CD14-positive monocyte (primary cell): ENCODE results near the gene SEL1L3. TPM values are rescaled to one million over a fixed set of nuclear protein-coding genes. Genes with fewer than 3 reads are reported as not detected.

Experiments
- DNase-seq, 3 donors: peaks; one replicate each; pipeline ENCODE4 v3.0.0-alpha.2; 2011 to 2022
- H2AFZ ChIP-seq: 2 replicates; pipeline ENCODE4 v1.6.0; 2012; ENCODE audit warnings: mild to moderate bottlenecking, low read depth, low read length, inconsistent platforms; ENCODE audit not compliant: insufficient read depth, poor library complexity, severe bottlenecking
- H3K27ac ChIP-seq, 2 donors: 1 replicate in 1 of 2; 2 replicates in 1 of 2; pipeline ENCODE4 v1.5.1; 2012 to 2013; ENCODE audit warnings: low read length in 2 of 2, control low read depth in 1 of 2, inconsistent platforms in 1 of 2, low read depth in 1 of 2, mild to moderate bottlenecking in 1 of 2
- H3K27me3 ChIP-seq, 2 donors: one replicate each; pipeline versions ENCODE4 v1.6.0 to v1.6.1; 2011 to 2013; ENCODE audit warnings: low read length in 2 of 2; ENCODE audit not compliant: control insufficient read depth in 2 of 2, insufficient read depth in 2 of 2
- H3K36me3 ChIP-seq, 2 donors: replicated peaks in 1 of 2; 1 replicate in 1 of 2; 2 replicates in 1 of 2; pipeline versions ENCODE4 v1.5.1 to v1.6.1; 2012 to 2013; ENCODE audit warnings: low read length in 2 of 2, control low read depth in 1 of 2, inconsistent platforms in 1 of 2, mild to moderate bottlenecking in 1 of 2; ENCODE audit not compliant: insufficient read depth in 2 of 2, control insufficient read depth in 1 of 2
- H3K4me1 ChIP-seq, 2 donors: 1 replicate in 1 of 2; 2 replicates in 1 of 2; pipeline versions ENCODE4 v1.5.1 to v1.6.1; 2012 to 2013; ENCODE audit warnings: low read length in 2 of 2, control low read depth in 1 of 2, inconsistent platforms in 1 of 2, mild to moderate bottlenecking in 1 of 2, moderate library complexity in 1 of 2; ENCODE audit not compliant: insufficient read depth in 2 of 2, control insufficient read depth in 1 of 2
- H3K4me2 ChIP-seq: replicated peaks from 2 replicates; pipeline ENCODE3; 2012; ENCODE audit warnings: low read length, moderate library complexity, mild to moderate bottlenecking; ENCODE audit not compliant: poor library complexity, severe bottlenecking; ENCODE audit errors: extremely low read depth
- H3K4me3 ChIP-seq, 3 experiments: fragments of 200-600 bp in 1 of 3; sonication (generic) in 1 of 3; replicated peaks in 1 of 3; 1 replicate in 2 of 3; 2 replicates in 1 of 3; pipeline ENCODE4 v1.5.1; 2011 to 2013; ENCODE audit warnings: low read length in 3 of 3, mild to moderate bottlenecking in 3 of 3, control low read depth in 2 of 3, low read depth in 2 of 3, inconsistent platforms in 1 of 3, moderate library complexity in 1 of 3
- H3K79me2 ChIP-seq: 2 replicates; pipeline ENCODE4 v1.6.0; 2012; ENCODE audit warnings: mild to moderate bottlenecking, control low read depth, inconsistent platforms, low read length, moderate library complexity; ENCODE audit not compliant: insufficient read depth
- H3K9ac ChIP-seq: 2 replicates; pipeline ENCODE4 v1.6.0; 2017; ENCODE audit warnings: low read length, mild to moderate bottlenecking; ENCODE audit not compliant: insufficient read depth, poor library complexity, severe bottlenecking
- H3K9me3 ChIP-seq, 2 donors: replicated peaks in 1 of 2; 1 replicate in 1 of 2; 2 replicates in 1 of 2; pipeline versions ENCODE4 v1.5.1 to v1.6.1; 2012 to 2013; ENCODE audit warnings: low read length in 2 of 2, control low read depth in 1 of 2; ENCODE audit not compliant: control insufficient read depth in 1 of 2, insufficient read depth in 1 of 2
- H4K20me1 ChIP-seq: 2 replicates; pipeline ENCODE4 v1.6.0; 2012; ENCODE audit warnings: mild to moderate bottlenecking, low read length, control low read depth, moderate library complexity; ENCODE audit not compliant: insufficient read depth
- H3K27ac Mint-ChIP-seq, 7 donors: one replicate each; pipeline ENCODE4 v1.8.0; 2020; ENCODE audit warnings: mild to moderate bottlenecking in 7 of 7, mixed read lengths in 7 of 7, moderate library complexity in 6 of 7, inconsistent platforms in 2 of 7
- H3K27me3 Mint-ChIP-seq, 3 donors: one replicate each; pipeline ENCODE4 v1.8.0; 2021 to 2022; ENCODE audit warnings: low read depth in 3 of 3, mild to moderate bottlenecking in 3 of 3, mixed read lengths in 3 of 3, moderate library complexity in 3 of 3, inconsistent platforms in 1 of 3
- H3K36me3 Mint-ChIP-seq, 2 donors: one replicate each; pipeline ENCODE4 v1.8.0; 2020; ENCODE audit warnings: mixed read lengths in 2 of 2, inconsistent platforms in 1 of 2, mild to moderate bottlenecking in 1 of 2
- H3K4me1 Mint-ChIP-seq: one replicate; pipeline ENCODE4 v1.8.0; 2020; ENCODE audit warnings: mild to moderate bottlenecking, mixed read lengths
- H3K4me3 Mint-ChIP-seq, 2 donors: one replicate each; pipeline ENCODE4 v1.8.0; 2020; ENCODE audit warnings: mild to moderate bottlenecking in 2 of 2, mixed read lengths in 2 of 2, moderate library complexity in 1 of 2
- H3K9me3 Mint-ChIP-seq, 7 donors: one replicate each; pipeline ENCODE4 v1.8.0; 2020 to 2022; ENCODE audit warnings: mixed read lengths in 7 of 7, mild to moderate bottlenecking in 6 of 7, moderate library complexity in 6 of 7, inconsistent platforms in 2 of 7
- CTCF ChIP-seq: fragments of 200-600 bp; IDR thresholded peaks from one replicate; pipeline ENCODE4 v1.8.0; 2022; ENCODE audit warnings: antibody characterized with exemption, mild to moderate bottlenecking
- WGBS: methylation state at CpG from one replicate; pipeline ENCODE4 v1.1.5; 2013; ENCODE audit warnings: missing lambda C conversion rate; ENCODE audit not compliant: insufficient coverage; 5-methylcytosine and 5-hydroxymethylcytosine counted together
- intact Hi-C, 2 donors: fragments of 100-400 bp; cut with micrococcal nuclease; formaldehyde crosslinking; loops; one replicate each; pipeline versions ENCODE4 v1.15.0 to v1.15.1; 2023
- polyA plus RNA-seq, 3 donors: library from polyadenylated mRNA; depleted of rRNA in 1 of 3; unstranded in 2 of 3; stranded (reverse) in 1 of 3; fragments of 300-500 nt in 2 of 3; fragments of >200 nt in 1 of 3; fragmentation: Illumina TruSeq in 2 of 3; gene quantifications; 1 replicate in 2 of 3; 2 replicates in 1 of 3; pipeline ENCODE4 v1.2.3, GENCODE V29; 2012 to 2021

The SEL1L3 gene
- polyA plus RNA-seq, 3 donors: 0.61 to 2.2 (median 1.7) TPM

- H3K9me3 Mint-ChIP-seq: peaks cover 0 to 1% (median 0%) of the 10 kb centered on the region in 7 donors
- Histone ChIP-seq H3K9ac (no peak overlapping the region), H3K4me1 (peaks cover 11 to 26% of the 10 kb centered on the region in 2 donors), H2AFZ (no peak overlapping the region), H3K27me3 (no peaks in the 10 kb centered on the region), H3K79me2 (peaks cover 4% of the 10 kb centered on the region), H3K27ac (no peak overlapping the region), H3K4me2 (no peak overlapping the region), H3K36me3 (no peaks in the 10 kb centered on the region), H3K4me3 (no peak overlapping the region), H3K9me3 (no peaks in the 10 kb centered on the region), H4K20me1 (no peaks in the 10 kb centered on the region)
- WGBS: 86% methylated on average over 1 of the region's 3 CpGs
- no peak overlapping the region for H3K27ac Mint-ChIP-seq
- H3K4me3 Mint-ChIP-seq: no peak overlapping the region
- no peaks in the 10 kb centered on the region for H3K36me3 Mint-ChIP-seq
- DNase-seq: no peak
- no peak for TF ChIP-seq CTCF
- H3K27me3 Mint-ChIP-seq: peaks cover 0 to 6% (median 1%) of the 10 kb centered on the region in 3 donors
- intact Hi-C loops: no loop called here
- H3K4me1 Mint-ChIP-seq: peaks cover 18% of the 10 kb centered on the region
Observed at GRCh38 chr4:25852103-25852502, 10.7 kb downstream of the SEL1L3 start.

GRCh38 chr4:25847329-25847728 lies 15.5 kb downstream of the SEL1L3 start:
- Histone ChIP-seq H3K79me2 (peaks cover 3% of the 10 kb centered on the region), H3K4me1 (peaks cover 24 to 32% of the 10 kb centered on the region in 2 donors), H3K4me2 (no peak overlapping the region), H3K4me3 (no peak overlapping the region), H2AFZ (no peak overlapping the region), H3K36me3 (no peaks in the 10 kb centered on the region), H4K20me1 (no peaks in the 10 kb centered on the region), H3K9me3 (no peaks in the 10 kb centered on the region), H3K27ac (no peak overlapping the region), H3K27me3 (no peaks in the 10 kb centered on the region), H3K9ac (no peak overlapping the region)
- 100% methylated on average over 1 of the region's 7 CpGs for WGBS
- Mint-ChIP-seq H3K27me3 (peaks cover 1 to 10% (median 2%) of the 10 kb centered on the region in 3 donors), H3K4me3 (no peak overlapping the region), H3K4me1 (peaks cover 34% of the 10 kb centered on the region), H3K9me3 (peaks cover 0 to 1% (median 0%) of the 10 kb centered on the region in 7 donors), H3K27ac (no peak overlapping the region), H3K36me3 (no peaks in the 10 kb centered on the region)
- TF ChIP-seq CTCF: no peak
- intact Hi-C loops: no loop called here
- no peak for DNase-seq
